NCI-H2107 treated with DMSO at 0.1 percent for 48 hours (cell line): ENCODE measurements around the gene RHBG.
"Not testable (repeated sequence)": the region's sequence is repeated elsewhere in the genome, so short reads cannot be mapped to it uniquely, and the experiment has no call there.

ENCODE experiments used
- DNase-seq: peaks from one replicate; lab custom pipeline; 2025; ENCODE audit not compliant: unreplicated experiment; lab: John Stamatoyannopoulos, UW

Gene RHBG

DNA sequence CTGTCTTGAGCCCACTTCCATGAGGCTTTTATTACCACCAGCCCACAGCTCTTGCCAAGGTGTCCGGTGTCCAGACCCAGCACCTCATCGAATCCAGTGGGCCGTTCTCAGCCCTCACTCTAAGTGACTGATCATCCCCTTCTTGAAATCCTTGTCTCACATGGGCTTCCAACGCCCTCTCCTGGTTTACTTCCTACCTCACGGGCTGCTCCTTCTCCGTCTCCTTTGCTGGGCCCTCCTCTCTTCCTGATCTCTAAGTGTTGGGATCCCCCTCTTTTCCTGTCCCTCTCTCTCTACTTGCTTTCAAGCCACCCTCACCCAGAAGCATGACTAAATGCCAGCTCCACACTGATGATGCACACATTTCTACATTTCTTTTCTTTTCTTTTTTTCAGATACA is 9.0 kb upstream of the RHBG start:
- DNase-seq = no peak

GRCh38 chr1:156360534-156360933 is 8.5 kb upstream of the RHBG start:
- DNase-seq = no peak

DNA sequence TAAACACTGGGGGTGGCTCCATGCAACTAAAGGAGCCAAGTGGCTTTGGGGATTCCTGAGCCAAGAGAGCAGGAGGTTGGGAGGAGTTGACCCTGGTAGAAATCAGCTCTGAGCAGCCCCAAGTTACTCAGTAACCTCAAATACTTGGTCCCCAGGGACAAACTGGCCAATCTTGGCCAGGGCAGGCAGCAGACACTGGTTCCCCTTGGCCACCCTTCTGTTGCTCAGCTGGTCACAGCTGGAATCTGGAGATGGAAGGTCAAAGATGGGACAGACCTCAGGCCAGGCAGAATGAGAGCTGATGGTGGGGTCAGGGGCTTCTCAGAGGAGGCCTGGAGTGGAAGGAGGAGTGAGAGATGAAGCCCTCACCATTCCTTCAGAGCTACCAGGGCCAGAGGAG is 3.3 kb upstream of the RHBG start:
- DNase-seq = no peak

DNA sequence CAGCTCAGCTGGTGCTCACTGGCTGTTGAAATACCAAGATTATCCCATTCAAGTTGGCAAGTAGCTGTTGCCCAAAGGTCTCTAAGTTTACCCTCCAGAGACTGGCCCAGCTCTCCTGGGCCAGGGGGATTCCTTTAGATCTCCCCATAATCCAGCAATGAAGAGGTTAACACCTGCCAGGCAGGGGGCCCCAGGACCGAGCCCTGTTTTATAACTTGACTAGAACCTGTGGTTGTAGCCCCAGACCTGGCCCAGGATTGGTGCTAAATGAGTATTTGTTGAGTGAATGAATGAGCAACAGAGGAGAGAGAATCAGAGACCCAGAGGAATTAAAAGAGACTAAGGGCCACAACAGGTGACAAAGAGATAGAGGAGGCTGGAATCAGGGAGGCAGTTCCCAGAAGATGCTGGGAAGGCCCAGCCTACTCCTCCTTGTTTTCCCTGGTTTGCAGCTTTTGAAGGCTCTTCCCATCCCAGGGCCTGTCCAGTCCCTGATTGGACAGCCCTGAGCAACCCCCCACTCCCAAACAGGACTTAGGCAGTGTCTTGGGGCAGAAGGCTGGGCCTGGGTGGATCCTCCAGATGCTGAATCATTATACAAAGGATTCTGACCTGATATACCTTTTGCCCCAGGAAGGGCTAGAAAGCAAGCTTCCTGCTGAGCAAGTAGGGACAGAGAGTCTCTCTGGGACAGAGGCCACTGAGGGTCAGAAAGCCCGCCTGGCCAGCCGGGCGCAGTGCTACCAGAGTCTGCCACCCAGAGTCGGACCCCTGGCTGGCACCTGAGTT is 2.4 kb upstream of the RHBG start:
- DNase-seq = no peak

- DNase-seq = no peak
These were observed 1.4 kb upstream of the RHBG start for GRCh38 chr1:156367383-156368156.

- DNase-seq = no peak
These were observed 803 bp upstream of the RHBG start for GRCh38 chr1:156368157-156368658.

- not testable (repeated sequence) for DNase-seq
These were observed 775 bp downstream of the RHBG start for GRCh38 chr1:156369685-156370286.

GRCh38 chr1:156371553-156372264 is 2.7 kb downstream of the RHBG start:
- no peak for DNase-seq

DNA sequence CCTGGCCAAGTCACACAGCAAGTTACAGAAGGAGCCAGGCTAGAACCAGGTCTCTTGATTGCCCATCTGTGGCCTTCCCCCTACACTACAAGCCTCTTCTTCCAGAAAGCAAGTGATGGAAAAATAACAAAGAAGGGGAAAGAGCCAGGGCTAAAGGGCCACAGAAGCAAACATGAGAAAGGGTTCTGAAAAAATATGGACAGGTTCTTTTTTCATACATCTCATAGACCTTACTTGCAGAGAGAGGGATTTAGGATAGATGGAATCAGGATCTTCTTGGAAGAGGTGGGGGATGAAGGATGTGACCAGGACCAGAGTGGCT is 3.2 kb downstream of the RHBG start:
- DNase-seq = no peak

DNA sequence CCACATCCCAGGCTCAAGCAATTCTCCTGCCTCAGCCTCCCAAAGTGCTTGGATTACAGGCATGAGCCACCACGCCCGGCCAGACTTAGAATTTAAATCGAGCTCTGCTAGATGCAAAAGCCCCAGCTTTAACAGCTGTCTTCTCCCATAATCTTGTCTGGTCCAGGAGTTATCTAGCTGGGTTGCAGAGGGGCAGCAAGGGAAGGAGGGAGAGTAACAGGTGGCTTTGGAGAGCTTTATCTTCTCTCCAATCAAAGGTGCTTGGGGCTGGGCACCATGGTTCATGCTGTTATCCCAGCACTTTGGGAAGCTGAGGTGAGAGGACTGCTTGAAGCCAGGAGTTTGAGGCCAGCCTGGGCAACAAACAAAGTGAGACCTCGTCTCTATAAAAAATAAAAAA is 3.9 kb downstream of the RHBG start:
- no peak for DNase-seq

DNA sequence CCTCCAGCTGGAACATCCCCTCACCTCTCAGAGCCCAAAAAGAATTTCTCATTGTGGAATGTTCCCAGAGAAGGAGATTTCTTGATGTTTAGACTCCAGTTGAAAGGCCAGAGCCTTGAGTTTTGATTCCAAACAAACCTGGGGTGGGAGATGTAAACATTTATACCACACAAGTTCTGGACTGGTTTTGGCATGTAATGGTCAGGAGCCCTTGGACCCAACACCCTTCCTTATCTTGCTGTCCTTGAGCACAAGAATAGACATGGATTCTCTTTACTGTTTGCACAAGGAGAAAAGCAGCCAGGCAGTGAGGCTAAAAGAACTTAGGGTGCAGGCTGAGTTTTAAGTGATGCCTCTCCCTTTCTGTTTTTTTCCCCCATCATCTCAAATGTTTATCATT is 4.5 kb downstream of the RHBG start:
- no peak for DNase-seq

GRCh38 chr1:156376146-156376545 is 7.1 kb downstream of the RHBG start:
- DNase-seq = no peak

- DNase-seq = no peak
These were observed 8.2 kb downstream of the RHBG start for GRCh38 chr1:156376958-156377919.

DNA sequence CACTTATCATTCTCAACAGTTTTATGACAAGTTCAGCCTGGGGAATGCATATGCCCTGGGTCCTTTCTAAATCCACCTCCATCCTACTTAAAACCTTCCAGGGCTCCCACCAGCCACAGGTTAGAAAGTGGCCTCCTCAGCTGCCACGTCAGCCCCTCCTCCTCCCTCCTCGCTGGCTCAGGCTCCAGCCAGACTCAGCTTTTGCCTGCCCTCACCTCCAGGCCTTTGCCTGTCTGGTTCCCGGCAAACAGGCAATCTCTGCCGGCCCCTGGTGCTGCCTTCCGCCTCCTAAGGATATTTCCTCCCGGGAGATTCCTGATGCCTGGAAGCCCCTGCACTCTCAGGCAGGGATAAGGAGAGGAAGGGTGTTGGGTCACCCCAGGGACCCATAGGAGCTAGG is 9.5 kb downstream of the RHBG start:
- no peak for DNase-seq

GRCh38 chr1:156379420-156380165 is 10.6 kb downstream of the RHBG start:
- no peak for DNase-seq

DNA sequence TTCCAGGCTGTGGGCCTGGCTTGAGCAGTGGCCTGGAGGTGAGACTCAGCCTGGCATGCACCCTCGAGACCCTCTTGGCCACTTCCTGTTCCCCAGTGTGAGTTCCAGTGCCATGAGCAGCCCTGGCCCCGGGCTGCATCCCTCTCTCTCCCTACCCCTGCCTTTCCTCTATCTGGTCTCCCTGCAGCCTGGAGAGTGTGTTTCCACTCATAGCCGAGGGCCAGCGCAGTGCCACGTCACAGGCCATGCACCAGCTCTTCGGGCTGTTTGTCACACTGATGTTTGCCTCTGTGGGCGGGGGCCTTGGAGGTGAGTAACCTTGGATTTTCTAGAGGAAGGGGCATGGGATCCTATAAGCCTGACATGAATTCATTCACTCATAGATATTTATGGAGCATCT is 13.6 kb downstream of the RHBG start:
- no peak for DNase-seq

GRCh38 chr1:156383023-156383422 is 14.0 kb downstream of the RHBG start:
- peak; percentile 39 for DNase-seq

- no peak for DNase-seq
These were observed 15.0 kb downstream of the RHBG start for GRCh38 chr1:156384007-156384406.

DNA sequence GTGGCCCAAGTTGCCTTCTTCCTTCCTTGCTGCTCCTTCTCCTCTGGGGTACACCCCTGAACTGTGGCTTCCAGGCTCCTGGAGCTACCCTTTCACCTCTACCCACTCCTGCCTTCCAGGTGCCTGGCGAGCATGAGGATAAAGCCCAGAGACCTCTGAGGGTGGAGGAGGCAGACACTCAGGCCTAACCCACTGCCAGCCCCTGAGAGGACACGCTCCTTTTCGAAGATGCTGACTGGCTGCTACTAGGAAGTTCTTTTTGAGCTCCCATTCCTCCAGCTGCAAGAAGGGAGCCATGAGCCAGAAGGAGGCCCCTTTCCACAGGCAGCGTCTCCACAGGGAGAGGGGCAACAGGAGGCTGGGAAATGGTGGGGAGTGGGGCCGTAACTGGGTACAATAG is 15.6 kb downstream of the RHBG start:
- no peak for DNase-seq
